Measurements from ENCODE around the gene RAB15. TPM values are rescaled to one million over a fixed set of nuclear protein-coding genes. Genes with fewer than 3 reads are reported as not detected.

Gene RAB15
- total and polyA plus RNA-seq, 7 experiments from 2014 or later, result 4.7 to 11.1 (median 5.9) TPM

DNA sequence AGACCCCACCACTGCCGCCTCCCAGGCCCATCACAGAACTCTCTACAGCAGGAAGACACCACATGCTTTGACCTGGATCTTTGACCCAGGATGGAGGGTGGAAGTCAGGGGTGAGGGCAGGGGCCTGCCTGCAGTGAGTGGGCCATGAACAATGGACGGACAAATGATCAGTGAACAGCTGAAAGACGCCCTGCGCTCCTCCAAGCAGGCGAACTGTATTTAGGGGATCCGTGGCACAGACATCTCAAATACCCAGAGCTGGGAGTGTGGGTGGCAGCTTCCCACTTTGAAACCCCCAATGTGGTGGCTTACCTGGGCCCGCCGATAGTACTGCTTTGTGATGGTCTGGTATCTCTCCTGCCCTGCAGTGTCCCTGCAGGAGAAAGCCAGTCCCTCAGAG is 20.8 kb downstream of the RAB15 start:
- H3K4me3 ChIP-seq (ENCODE audit: low read length), result no peak overlapping the region
- H3K9me3 ChIP-seq (ENCODE audit: control insufficient read depth in 2 of 3, low read length in 3 of 3), result no peaks in the 10 kb centered on the region
- no peak overlapping the region for H3K4me3 Mint-ChIP-seq
- no peak for DNase-seq
- H3K9me3 Mint-ChIP-seq, result no peaks in the 10 kb centered on the region
- peaks cover 0 to 31% (median 0%) of the 10 kb centered on the region in 3 experiments for H3K36me3 ChIP-seq (ENCODE audit: control insufficient read depth in 2 of 3, insufficient read depth in 3 of 3, low read length in 3 of 3)
- peaks cover 19 to 36% (median 29%) of the 10 kb centered on the region in 7 donors for H3K4me1 Mint-ChIP-seq
- no peak for ATAC-seq
- no peaks in the 10 kb centered on the region for H3K27me3 Mint-ChIP-seq
- ChIA-PET CTCF (no interaction called here), POLR2A (no interaction called here)
- H3K27ac Mint-ChIP-seq, result peak overlapping the region in 2 of 9 donors; percentile 6 to 47
- H3K36me3 Mint-ChIP-seq, result peaks cover 3 to 71% (median 11%) of the 10 kb centered on the region in 5 donors
- H3K27me3 ChIP-seq (ENCODE audit: control insufficient read depth in 2 of 2, insufficient read depth in 2 of 2, low read length in 2 of 2), result no peaks in the 10 kb centered on the region
- H3K27ac ChIP-seq (ENCODE audit: low read depth, low read length), result no peak overlapping the region
- intact Hi-C loops (cut with micrococcal nuclease), result no loop called here
- no peaks in the 10 kb centered on the region for H3K4me1 ChIP-seq (ENCODE audit: control insufficient read depth in 2 of 2, insufficient read depth in 2 of 2, low read length in 2 of 2)

DNA sequence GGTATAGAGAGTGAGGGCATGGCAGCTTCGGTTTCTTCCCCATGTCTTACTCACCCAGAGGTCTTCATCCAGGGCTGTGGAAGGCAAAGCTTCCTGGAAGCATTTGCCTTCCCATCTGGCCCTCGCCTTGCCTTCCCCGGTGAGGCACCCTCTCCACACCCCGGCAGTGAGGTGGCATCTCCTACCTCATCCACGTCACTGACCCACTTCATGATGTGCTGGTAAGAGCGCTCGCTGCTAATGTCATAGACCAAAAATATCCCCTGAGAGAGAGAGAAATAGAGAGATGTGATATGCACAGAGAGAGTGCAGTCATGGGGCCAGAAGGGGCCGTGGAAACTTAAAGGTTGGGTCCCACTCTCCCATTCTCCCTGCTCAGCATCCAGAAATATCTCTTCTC is 21.2 kb downstream of the RAB15 start:
- no peak overlapping the region for H3K4me3 ChIP-seq (ENCODE audit: low read length)
- H3K4me3 Mint-ChIP-seq, result no peak overlapping the region
- ATAC-seq (no peak), DNase-seq (no peak)
- no peaks in the 10 kb centered on the region for H3K27me3 Mint-ChIP-seq
- H3K27ac Mint-ChIP-seq, result peak overlapping the region in 2 of 9 donors; percentile 6 to 47
- H3K36me3 ChIP-seq (ENCODE audit: control insufficient read depth in 2 of 3, insufficient read depth in 3 of 3, low read length in 3 of 3), result peaks cover 0 to 34% (median 0%) of the 10 kb centered on the region in 3 experiments
- H3K9me3 ChIP-seq (ENCODE audit: control insufficient read depth in 2 of 3, low read length in 3 of 3), result no peaks in the 10 kb centered on the region
- no peak overlapping the region for H3K27ac ChIP-seq (ENCODE audit: low read depth, low read length)
- peaks cover 19 to 40% (median 33%) of the 10 kb centered on the region in 7 donors for H3K4me1 Mint-ChIP-seq
- no peaks in the 10 kb centered on the region for H3K27me3 ChIP-seq (ENCODE audit: control insufficient read depth in 2 of 2, insufficient read depth in 2 of 2, low read length in 2 of 2)
- no peaks in the 10 kb centered on the region for H3K9me3 Mint-ChIP-seq
- no peaks in the 10 kb centered on the region for H3K4me1 ChIP-seq (ENCODE audit: control insufficient read depth in 2 of 2, insufficient read depth in 2 of 2, low read length in 2 of 2)
- ChIA-PET POLR2A (no interaction called here), CTCF (no interaction called here)
- peaks cover 3 to 74% (median 11%) of the 10 kb centered on the region in 5 donors for H3K36me3 Mint-ChIP-seq
- intact Hi-C loops (cut with micrococcal nuclease), result no loop called here

GRCh38 chr14:64948612-64949210 is 23.4 kb downstream of the RAB15 start:
- Mint-ChIP-seq H3K27me3 (no peaks in the 10 kb centered on the region), H3K36me3 (peaks cover 8 to 76% (median 17%) of the 10 kb centered on the region in 5 donors), H3K27ac (peak overlapping the region in 1 of 9 donors; percentile 66), H3K9me3 (no peaks in the 10 kb centered on the region), H3K4me1 (peaks cover 14 to 54% (median 44%) of the 10 kb centered on the region in 7 donors), H3K4me3 (no peak overlapping the region)
- Histone ChIP-seq H3K4me3 (ENCODE audit: low read length) (no peak overlapping the region), H3K27ac (ENCODE audit: low read depth, low read length) (no peak overlapping the region), H3K9me3 (ENCODE audit: control insufficient read depth in 2 of 3, low read length in 3 of 3) (no peaks in the 10 kb centered on the region), H3K27me3 (ENCODE audit: control insufficient read depth in 2 of 2, insufficient read depth in 2 of 2, low read length in 2 of 2) (no peaks in the 10 kb centered on the region), H3K36me3 (ENCODE audit: control insufficient read depth in 2 of 3, insufficient read depth in 3 of 3, low read length in 3 of 3) (peaks cover 0 to 42% (median 0%) of the 10 kb centered on the region in 3 experiments), H3K4me1 (ENCODE audit: control insufficient read depth in 2 of 2, insufficient read depth in 2 of 2, low read length in 2 of 2) (peaks cover 0 to 9% of the 10 kb centered on the region in 2 donors)
- ChIA-PET CTCF (no interaction called here), POLR2A (interaction anchor here (0.8 kb wide), 1 partner anchor 35 kb away, joined by 3 read pairs; no protein-coding TSS in a partner anchor)
- no peak for ATAC-seq
- DNase-seq, result no peak
- intact Hi-C loops (cut with micrococcal nuclease), result no loop called here

GRCh38 chr14:64947710-64948611 is 24.2 kb downstream of the RAB15 start:
- H3K27ac Mint-ChIP-seq, result peak overlapping the region in 2 of 9 donors; percentile 9 to 56
- peaks cover 14 to 59% (median 45%) of the 10 kb centered on the region in 7 donors for H3K4me1 Mint-ChIP-seq
- Histone ChIP-seq H3K27me3 (ENCODE audit: control insufficient read depth in 2 of 2, insufficient read depth in 2 of 2, low read length in 2 of 2) (no peaks in the 10 kb centered on the region), H3K9me3 (ENCODE audit: control insufficient read depth in 2 of 3, low read length in 3 of 3) (no peaks in the 10 kb centered on the region), H3K4me3 (ENCODE audit: low read length) (no peak overlapping the region), H3K4me1 (ENCODE audit: control insufficient read depth in 2 of 2, insufficient read depth in 2 of 2, low read length in 2 of 2) (peaks cover 0 to 10% of the 10 kb centered on the region in 2 donors), H3K27ac (ENCODE audit: low read depth, low read length) (no peak overlapping the region), H3K36me3 (ENCODE audit: control insufficient read depth in 2 of 3, insufficient read depth in 3 of 3, low read length in 3 of 3) (peaks cover 0 to 42% (median 0%) of the 10 kb centered on the region in 3 experiments)
- ChIA-PET POLR2A (interaction anchor here (0.8 to 1.2 kb wide), 3 partner anchors 10 to 36 kb away, joined by 3 to 4 read pairs (median 3); no protein-coding TSS in a partner anchor), CTCF (interaction anchor here (0.6 kb wide), 1 partner anchor 51 kb away, joined by 3 read pairs; no protein-coding TSS in a partner anchor)
- no peak overlapping the region for H3K4me3 Mint-ChIP-seq
- no peak for DNase-seq
- no peaks in the 10 kb centered on the region for H3K9me3 Mint-ChIP-seq
- no peak for ATAC-seq
- intact Hi-C loops (cut with micrococcal nuclease), result no loop called here
- no peaks in the 10 kb centered on the region for H3K27me3 Mint-ChIP-seq
- H3K36me3 Mint-ChIP-seq, result peaks cover 8 to 76% (median 17%) of the 10 kb centered on the region in 5 donors

DNA sequence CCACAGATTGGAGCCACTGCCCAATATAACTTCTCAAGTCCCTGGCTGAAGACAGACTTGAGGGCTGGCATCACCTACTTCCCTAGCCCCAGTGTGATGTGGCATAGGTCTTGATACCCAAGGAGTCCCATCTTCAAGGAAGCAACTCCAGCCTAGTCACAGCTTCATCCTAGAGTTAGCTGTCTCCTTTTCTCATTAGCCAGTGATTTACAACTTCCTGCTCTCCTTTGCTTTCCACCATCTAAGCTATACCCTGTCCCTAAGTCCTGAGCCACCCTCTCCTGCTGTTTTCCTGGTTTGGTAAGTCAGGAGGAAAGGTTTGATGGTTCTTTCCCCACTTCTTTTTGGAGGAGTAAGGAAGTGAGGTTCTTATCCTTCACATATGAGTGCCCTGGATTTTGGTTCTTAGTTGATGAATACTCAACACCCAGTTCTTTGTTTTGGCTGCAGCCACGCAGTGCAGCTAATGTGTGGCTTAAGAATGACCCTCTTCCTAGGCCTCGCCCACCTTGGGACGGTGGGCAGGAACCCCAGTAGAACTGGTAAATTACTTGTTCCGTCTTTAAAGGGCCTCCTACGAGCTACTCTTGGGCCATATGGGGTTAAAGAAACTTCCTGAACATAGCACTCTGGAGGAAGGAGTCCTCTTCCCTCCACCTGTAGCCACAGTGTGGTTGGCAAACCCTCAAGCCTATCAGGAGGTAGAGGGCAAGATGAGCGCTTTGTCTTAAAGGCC is 25.7 kb downstream of the RAB15 start:
- ATAC-seq, result no peak
- no peaks in the 10 kb centered on the region for H3K9me3 Mint-ChIP-seq
- H3K36me3 Mint-ChIP-seq, result peaks cover 8 to 67% (median 17%) of the 10 kb centered on the region in 5 donors

More for the DNA sequence above, 25.7 kb downstream of the RAB15 start:
- POLR2A ChIA-PET, result interaction anchor here (0.8 to 1.2 kb wide), 3 partner anchors 12 to 31 kb away, joined by 3 to 4 read pairs (median 3); no protein-coding TSS in a partner anchor
- H3K27me3 Mint-ChIP-seq, result no peaks in the 10 kb centered on the region
- peak overlapping the region in 4 of 9 donors; percentile 33 to 80 (median 58) for H3K27ac Mint-ChIP-seq
- Histone ChIP-seq H3K4me1 (ENCODE audit: control insufficient read depth in 2 of 2, insufficient read depth in 2 of 2, low read length in 2 of 2) (peaks cover 0 to 10% of the 10 kb centered on the region in 2 donors), H3K27ac (ENCODE audit: low read depth, low read length) (no peak overlapping the region), H3K27me3 (ENCODE audit: control insufficient read depth in 2 of 2, insufficient read depth in 2 of 2, low read length in 2 of 2) (no peaks in the 10 kb centered on the region), H3K4me3 (ENCODE audit: low read length) (no peak overlapping the region), H3K9me3 (ENCODE audit: control insufficient read depth in 2 of 3, low read length in 3 of 3) (no peaks in the 10 kb centered on the region), H3K36me3 (ENCODE audit: control insufficient read depth in 2 of 3, insufficient read depth in 3 of 3, low read length in 3 of 3) (peaks cover 0 to 36% (median 0%) of the 10 kb centered on the region in 3 experiments)
- CTCF ChIA-PET, result interaction anchor here (0.6 kb wide), 1 partner anchor 469 kb away, joined by 3 read pairs; no protein-coding TSS in a partner anchor
- H3K4me1 Mint-ChIP-seq, result peaks cover 12 to 61% (median 51%) of the 10 kb centered on the region in 7 donors
- H3K4me3 Mint-ChIP-seq, result no peak overlapping the region
- no peak for DNase-seq
- intact Hi-C loops (cut with micrococcal nuclease), result no loop called here
